Amygdala (tissue), 56 donors: ENCODE data around the gene ZNF101.
A peak's percentile ranks its signal among the peaks of the same experiment; 100 is the strongest.
"Not testable (repeated sequence)": the region's sequence is repeated elsewhere in the genome, so short reads cannot be mapped to it uniquely, and the experiment has no call there.

ENCODE experiments used
- DNase-seq, 56 donors: peaks; one replicate each; lab custom pipeline; 2025; lab: John Stamatoyannopoulos, UW

ZNF101 gene

GRCh38 chr19:19700493-19700892, 31.9 kb downstream of the ZNF101 start:
- DNase-seq = not testable (repeated sequence)

GRCh38 chr19:19704836-19705235, 36.2 kb downstream of the ZNF101 start:
- no peak for DNase-seq

GRCh38 chr19:19710506-19710905, 41.9 kb downstream of the ZNF101 start:
- no peak for DNase-seq

GRCh38 chr19:19711306-19711933, 42.8 kb downstream of the ZNF101 start:
- no peak for DNase-seq

GRCh38 chr19:19711934-19712828, 43.5 kb downstream of the ZNF101 start:
- DNase-seq = no peak

GRCh38 chr19:19719798-19720197, 51.2 kb downstream of the ZNF101 start:
- no peak for DNase-seq

GRCh38 chr19:19721896-19722295, 53.3 kb downstream of the ZNF101 start:
- no peak for DNase-seq

- DNase-seq = peak in 55 of 56 donors; percentile 64 to 95 (median 88)
Measured at GRCh38 chr19:19732579-19733501, 64.2 kb downstream of the ZNF101 start, which contains the start of gene ZNF14. Gene ZNF14, minus strand, starts transcription at chr19:19733112. Its CDS starts 154 bp downstream, at chr19:19732958.
